Measurements from ENCODE around the gene UGT2B10. TPM values are rescaled to one million over a fixed set of nuclear protein-coding genes. Genes with fewer than 3 reads are reported as not detected.

The UGT2B10 gene
- total and polyA plus RNA-seq, 7 donors: not detected

- no peak for TF ChIP-seq CTCF (IDR thresholded peaks at IDR 0.05)
- no peak for ATAC-seq
- intact Hi-C loops (cut with DNase I): no loop called here
- no peak overlapping the region for H3K27ac ChIP-seq
- no peak for DNase-seq
- no peaks in the 10 kb centered on the region for H3K27me3 ChIP-seq (ENCODE audit: insufficient read depth in 3 of 3, low read length in 2 of 3)
- H3K4me1 ChIP-seq: no peaks in the 10 kb centered on the region
- 56 to 59% (median 58%) methylated on average over 5 of the region's 5 CpGs for WGBS, 3 donors
- H3K4me3 ChIP-seq: no peak overlapping the region
- no peaks in the 10 kb centered on the region for H3K36me3 ChIP-seq (ENCODE audit: insufficient read depth in 1 of 2, low read depth in 1 of 2)
- H3K9me3 ChIP-seq: no peaks in the 10 kb centered on the region
Measured at GRCh38 chr4:68865760-68866159, 50.0 kb downstream of the UGT2B10 start.

- H3K4me3 ChIP-seq: no peak overlapping the region
- DNase-seq (no peak), ATAC-seq (no peak)
- intact Hi-C loops (cut with DNase I): no loop called here
- TF ChIP-seq CTCF (IDR thresholded peaks at IDR 0.05): no peak
- no peaks in the 10 kb centered on the region for H3K4me1 ChIP-seq
- 88 to 90% (median 89%) methylated on average over 8 of the region's 8 CpGs for WGBS, 3 donors
- no peak overlapping the region for H3K27ac ChIP-seq
- H3K36me3 ChIP-seq (ENCODE audit: insufficient read depth in 1 of 2, low read depth in 1 of 2): no peaks in the 10 kb centered on the region
- H3K9me3 ChIP-seq: no peaks in the 10 kb centered on the region
- H3K27me3 ChIP-seq (ENCODE audit: insufficient read depth in 3 of 3, low read length in 2 of 3): no peaks in the 10 kb centered on the region
Measured at GRCh38 chr4:68869274-68869773, 53.5 kb downstream of the UGT2B10 start.

- no peaks in the 10 kb centered on the region for H3K27me3 ChIP-seq (ENCODE audit: insufficient read depth in 3 of 3, low read length in 2 of 3)
Measured at GRCh38 chr4:68871809-68872642, 56.2 kb downstream of the UGT2B10 start.

GRCh38 chr4:68872643-68873502 is 57.1 kb downstream of the UGT2B10 start:
- H3K4me3 ChIP-seq: no peak overlapping the region
- WGBS, 3 donors: 81 to 86% (median 84%) methylated on average over 3 of the region's 3 CpGs
- H3K9me3 ChIP-seq: no peaks in the 10 kb centered on the region
- no peaks in the 10 kb centered on the region for H3K27me3 ChIP-seq (ENCODE audit: insufficient read depth in 3 of 3, low read length in 2 of 3)
- H3K27ac ChIP-seq: no peak overlapping the region
- intact Hi-C loops (cut with DNase I): no loop called here
- DNase-seq: no peak
- ATAC-seq: no peak
- H3K4me1 ChIP-seq: no peaks in the 10 kb centered on the region
- no peaks in the 10 kb centered on the region for H3K36me3 ChIP-seq (ENCODE audit: insufficient read depth in 1 of 2, low read depth in 1 of 2)
- no peak for TF ChIP-seq CTCF (IDR thresholded peaks at IDR 0.05)

More at GRCh38 chr4:68871809-68872642, 56.2 kb downstream of the UGT2B10 start:
- H3K9me3 ChIP-seq: no peaks in the 10 kb centered on the region
- intact Hi-C loops (cut with DNase I): no loop called here
- no peaks in the 10 kb centered on the region for H3K4me1 ChIP-seq
- no peak for TF ChIP-seq CTCF (IDR thresholded peaks at IDR 0.05)
- H3K27ac ChIP-seq: no peak overlapping the region
- no peak overlapping the region for H3K4me3 ChIP-seq
- 67 to 83% (median 73%) methylated on average over 2 of the region's 2 CpGs for WGBS, 3 donors
- ATAC-seq (no peak), DNase-seq (no peak)
- no peaks in the 10 kb centered on the region for H3K36me3 ChIP-seq (ENCODE audit: insufficient read depth in 1 of 2, low read depth in 1 of 2)
